Astrocyte (in vitro differentiated cells and primary cell): Measurements from ENCODE around the gene ADH5. TPM values are rescaled to one million over a fixed set of nuclear protein-coding genes. Genes with fewer than 3 reads are reported as not detected.

Source experiments
- DNase-seq: peaks from one replicate; pipeline ENCODE4 v3.0.0-alpha.2; 2010; ENCODE audit warnings: low read depth
- FAIRE-seq: peaks from 2 replicates; lab custom pipeline; 2011; peaks lifted over from hg19 to GRCh38; lab: Jason Lieb, UNC
- H2AFZ ChIP-seq: 2 replicates; pipeline ENCODE4 v1.6.0; 2012; ENCODE audit warnings: low read depth, low read length, inconsistent platforms
- H3K27ac ChIP-seq: 2 replicates; pipeline ENCODE4 v1.5.1; 2011; ENCODE audit warnings: low read depth, low read length, inconsistent platforms
- H3K27me3 ChIP-seq: 2 replicates; pipeline ENCODE4 v1.6.0; 2011; ENCODE audit warnings: low read length, inconsistent platforms; ENCODE audit not compliant: insufficient read depth
- H3K36me3 ChIP-seq: 2 replicates; pipeline ENCODE4 v1.5.1; 2011; ENCODE audit warnings: low read length, inconsistent platforms; ENCODE audit not compliant: insufficient read depth
- H3K4me1 ChIP-seq: 2 replicates; pipeline ENCODE4 v1.5.1; 2011; ENCODE audit warnings: low read length, inconsistent platforms; ENCODE audit not compliant: insufficient read depth
- H3K4me2 ChIP-seq: 2 replicates; pipeline ENCODE4 v1.6.0; 2012; ENCODE audit warnings: low read length, inconsistent platforms
- H3K4me3 ChIP-seq: 2 replicates; pipeline ENCODE4 v1.5.1; 2011; ENCODE audit warnings: low read depth, mild to moderate bottlenecking, low read length, inconsistent platforms; ENCODE audit not compliant: insufficient read depth
- H3K79me2 ChIP-seq: 2 replicates; pipeline ENCODE4 v1.6.0; 2012; ENCODE audit warnings: mild to moderate bottlenecking, low read length, inconsistent platforms; ENCODE audit not compliant: insufficient read depth
- H3K9ac ChIP-seq: 2 replicates; pipeline ENCODE4 v1.6.0; 2012; ENCODE audit warnings: mild to moderate bottlenecking, low read length, inconsistent platforms
- H3K9me3 ChIP-seq: 2 replicates; pipeline ENCODE4 v1.5.1; 2012; ENCODE audit warnings: low read depth, mild to moderate bottlenecking, low read length, inconsistent platforms; ENCODE audit not compliant: insufficient read depth
- H4K20me1 ChIP-seq: 2 replicates; pipeline ENCODE4 v1.6.0; 2012; ENCODE audit warnings: low read length, inconsistent platforms; ENCODE audit not compliant: insufficient read depth
- H3K27ac Mint-ChIP-seq: one replicate; pipeline ENCODE4 v1.8.0; 2021; ENCODE audit warnings: mild to moderate bottlenecking, mixed read lengths; ENCODE audit not compliant: unreplicated experiment
- H3K27me3 Mint-ChIP-seq: one replicate; pipeline ENCODE4 v1.8.0; 2021; ENCODE audit warnings: low read depth, mixed read lengths; ENCODE audit not compliant: unreplicated experiment
- H3K36me3 Mint-ChIP-seq: one replicate; pipeline ENCODE4 v1.8.0; 2021; ENCODE audit warnings: low read depth, mixed read lengths; ENCODE audit not compliant: unreplicated experiment
- H3K4me1 Mint-ChIP-seq: one replicate; pipeline ENCODE4 v1.8.0; 2021; ENCODE audit warnings: low read depth, mixed read lengths; ENCODE audit not compliant: unreplicated experiment
- H3K4me3 Mint-ChIP-seq: one replicate; pipeline ENCODE4 v1.8.0; 2021; ENCODE audit warnings: mild to moderate bottlenecking, moderate library complexity, mixed read lengths; ENCODE audit not compliant: unreplicated experiment
- H3K9me3 Mint-ChIP-seq: one replicate; pipeline ENCODE4 v1.8.0; 2021; ENCODE audit warnings: mild to moderate bottlenecking, mixed read lengths; ENCODE audit not compliant: unreplicated experiment
- CTCF ChIP-seq: IDR thresholded peaks from 2 replicates; pipeline ENCODE4 v1.5.1; 2011; ENCODE audit warnings: low read depth, mild to moderate bottlenecking, inconsistent platforms, low read length, moderate library complexity; ENCODE audit not compliant: insufficient read depth
- EZH2 ChIP-seq: IDR thresholded peaks from 2 replicates; pipeline ENCODE4 v1.6.1; 2012; ENCODE audit warnings: mild to moderate bottlenecking, low read length, inconsistent platforms; ENCODE audit not compliant: insufficient read depth
- total RNA-seq: library from RNA; stranded (reverse); gene quantifications from 2 replicates; pipeline ENCODE4 v1.2.1, GENCODE V29; 2021

The ADH5 gene
- total RNA-seq, 1 donor from 2014 or later: 210 TPM

GRCh38 chr4:99077177-99077576 lies 11.4 kb downstream of the ADH5 start:
- Histone ChIP-seq H3K4me2 (no peak overlapping the region), H3K4me1 (no peaks in the 10 kb centered on the region), H2AFZ (no peak overlapping the region), H3K9ac (no peak overlapping the region), H3K27ac (no peak overlapping the region), H3K4me3 (no peak overlapping the region), H3K36me3 (peaks cover 67% of the 10 kb centered on the region), H3K79me2 (peaks cover 21% of the 10 kb centered on the region), H3K9me3 (no peaks in the 10 kb centered on the region), H3K27me3 (no peaks in the 10 kb centered on the region), H4K20me1 (peaks cover 12% of the 10 kb centered on the region)
- no peak overlapping the region for H3K4me3 Mint-ChIP-seq
- H3K27me3 Mint-ChIP-seq: no peaks in the 10 kb centered on the region
- FAIRE-seq (no peak), DNase-seq (no peak)
- TF ChIP-seq CTCF (no peak), EZH2 (no peak)
- no peak overlapping the region for H3K27ac Mint-ChIP-seq
- no peaks in the 10 kb centered on the region for H3K9me3 Mint-ChIP-seq
- peaks cover 19% of the 10 kb centered on the region for H3K36me3 Mint-ChIP-seq
- peaks cover 5% of the 10 kb centered on the region for H3K4me1 Mint-ChIP-seq

- H3K27me3 Mint-ChIP-seq: no peaks in the 10 kb centered on the region
- H3K4me3 Mint-ChIP-seq: no peak overlapping the region
- no peak for TF ChIP-seq CTCF
- TF ChIP-seq EZH2: no peak
- Histone ChIP-seq H3K79me2 (peaks cover 14% of the 10 kb centered on the region), H3K4me3 (no peak overlapping the region), H3K27me3 (no peaks in the 10 kb centered on the region), H3K4me2 (no peak overlapping the region), H3K9ac (no peak overlapping the region), H3K9me3 (no peaks in the 10 kb centered on the region), H4K20me1 (peaks cover 12% of the 10 kb centered on the region), H2AFZ (no peak overlapping the region), H3K27ac (no peak overlapping the region), H3K36me3 (peaks cover 67% of the 10 kb centered on the region), H3K4me1 (no peaks in the 10 kb centered on the region)
- H3K27ac Mint-ChIP-seq: no peak overlapping the region
- no peaks in the 10 kb centered on the region for H3K9me3 Mint-ChIP-seq
- FAIRE-seq (no peak), DNase-seq (no peak)
- peaks cover 20% of the 10 kb centered on the region for H3K36me3 Mint-ChIP-seq
- peaks cover 5% of the 10 kb centered on the region for H3K4me1 Mint-ChIP-seq
These were observed 12.2 kb downstream of the ADH5 start for GRCh38 chr4:99076292-99076976.

GRCh38 chr4:99074816-99075215 lies 13.8 kb downstream of the ADH5 start:
- Histone ChIP-seq H3K79me2 (peaks cover 9% of the 10 kb centered on the region), H3K4me3 (no peak overlapping the region), H3K27me3 (no peaks in the 10 kb centered on the region), H4K20me1 (peaks cover 9% of the 10 kb centered on the region), H3K36me3 (peaks cover 58% of the 10 kb centered on the region), H3K9ac (no peak overlapping the region), H3K27ac (no peak overlapping the region), H3K4me2 (no peak overlapping the region), H3K9me3 (no peaks in the 10 kb centered on the region), H3K4me1 (no peaks in the 10 kb centered on the region), H2AFZ (no peak overlapping the region)
- peaks cover 20% of the 10 kb centered on the region for H3K36me3 Mint-ChIP-seq
- DNase-seq: no peak
- TF ChIP-seq CTCF: no peak
- no peak for TF ChIP-seq EZH2
- H3K27me3 Mint-ChIP-seq: no peaks in the 10 kb centered on the region
- no peak for FAIRE-seq
- H3K4me3 Mint-ChIP-seq: no peak overlapping the region
- H3K4me1 Mint-ChIP-seq: peaks cover 5% of the 10 kb centered on the region
- H3K27ac Mint-ChIP-seq: peak overlapping the region; percentile 26
- H3K9me3 Mint-ChIP-seq: no peaks in the 10 kb centered on the region
